ENCODE data around the gene IL1RAP.
A peak's percentile ranks its signal among the peaks of the same experiment; 100 is the strongest.

The IL1RAP gene

DNA sequence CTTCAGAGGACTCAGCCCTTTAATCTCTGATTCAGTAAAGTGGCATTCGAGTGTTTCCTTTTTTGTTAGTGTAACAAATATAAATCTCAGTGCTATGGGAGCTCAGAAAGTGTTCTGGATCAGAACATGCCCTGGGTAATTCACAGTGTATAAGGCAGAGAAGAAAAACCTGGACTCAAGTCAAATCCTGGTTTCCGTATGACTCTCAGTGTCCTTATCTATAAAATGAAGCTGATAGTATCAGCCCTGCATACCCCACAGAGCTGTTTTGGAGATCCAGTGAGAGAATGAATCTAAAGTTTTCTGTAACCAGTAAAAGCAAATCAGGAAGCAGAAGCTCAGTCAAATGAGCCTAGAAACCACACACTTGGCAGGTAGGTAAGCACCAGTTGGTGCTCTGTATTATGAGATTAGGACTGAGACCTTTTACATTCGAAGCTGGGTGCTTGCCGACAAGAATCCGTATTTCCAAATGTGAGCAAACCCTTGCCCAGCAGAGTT lies 67.2 kb downstream of the IL1RAP start:
- no peak for DNase-seq

DNA sequence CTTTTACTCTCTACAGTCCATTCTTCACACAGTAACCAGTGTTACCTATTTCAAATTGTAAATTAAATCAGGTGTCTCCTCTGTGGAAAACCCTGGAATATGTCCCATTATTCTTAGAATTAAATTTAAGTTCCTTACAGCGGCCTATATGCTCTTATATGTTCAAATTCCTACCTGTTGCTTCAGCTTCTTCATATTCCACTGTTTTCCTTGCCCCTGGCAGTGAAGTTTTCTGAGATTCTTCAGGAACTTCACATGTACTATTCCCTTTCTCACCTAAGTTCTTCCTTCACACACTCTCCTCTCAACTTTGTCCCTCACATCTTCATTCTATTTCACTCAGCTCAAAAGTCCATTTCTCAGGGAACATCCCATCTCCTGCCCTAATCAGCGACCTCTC lies 68.8 kb downstream of the IL1RAP start:
- no peak for DNase-seq

DNA sequence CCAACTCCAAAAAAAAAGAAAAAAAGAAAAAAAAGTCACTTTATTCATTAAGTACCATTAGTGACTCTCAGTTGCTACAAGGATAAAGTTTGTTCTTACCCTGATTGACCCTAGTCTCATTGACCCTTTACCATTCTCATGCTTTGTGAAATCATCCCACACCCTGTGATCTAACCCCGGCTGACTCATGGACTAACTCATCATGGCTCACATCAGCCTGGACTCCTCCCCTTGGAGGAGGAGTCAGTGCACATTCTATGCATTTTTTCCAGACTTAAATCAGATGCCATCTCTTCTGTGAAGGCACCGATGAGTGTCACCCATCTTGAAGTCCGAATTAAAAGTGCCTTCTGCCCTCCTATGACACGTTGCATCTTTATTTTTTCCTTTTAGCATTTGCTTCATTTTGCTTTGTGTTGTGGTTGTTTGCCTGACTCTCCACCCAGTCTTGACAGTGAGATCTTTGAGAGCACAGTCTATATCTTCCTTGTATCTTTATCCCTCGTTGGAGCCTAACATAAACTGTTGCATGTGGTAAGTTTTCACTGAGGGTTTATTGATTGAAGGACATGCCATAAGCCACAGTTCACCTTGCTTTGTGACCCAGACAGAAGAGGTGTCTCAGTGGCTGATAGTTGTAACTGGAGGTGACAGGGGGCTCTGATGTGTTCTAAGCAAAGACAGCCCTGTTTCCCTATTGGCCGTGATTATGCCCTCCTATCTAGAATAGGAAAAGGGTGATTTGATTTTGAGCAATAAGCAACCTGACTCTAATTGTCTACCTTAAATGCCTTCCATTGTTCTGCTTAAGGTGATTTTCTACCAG lies 72.1 kb downstream of the IL1RAP start:
- DNase-seq = peak; percentile 52

DNA sequence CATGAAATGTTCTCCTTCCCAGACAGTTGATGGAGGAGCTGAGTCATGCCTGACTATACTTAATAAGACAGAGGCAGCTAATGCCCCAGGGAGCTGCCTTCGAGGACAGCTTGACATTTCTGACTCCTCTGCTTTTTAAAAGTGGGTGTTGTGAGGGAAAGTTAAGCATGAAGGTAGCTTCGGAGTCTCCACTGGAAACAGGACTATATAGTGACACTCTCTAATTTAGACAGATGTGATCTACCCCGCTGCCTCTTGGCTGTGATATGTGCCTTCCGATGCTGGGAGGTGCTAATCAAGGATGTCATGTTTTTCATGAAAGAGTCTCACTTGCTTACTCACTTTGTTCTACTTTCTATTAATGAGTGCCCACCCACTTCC lies 72.7 kb downstream of the IL1RAP start:
- no peak for DNase-seq

DNA sequence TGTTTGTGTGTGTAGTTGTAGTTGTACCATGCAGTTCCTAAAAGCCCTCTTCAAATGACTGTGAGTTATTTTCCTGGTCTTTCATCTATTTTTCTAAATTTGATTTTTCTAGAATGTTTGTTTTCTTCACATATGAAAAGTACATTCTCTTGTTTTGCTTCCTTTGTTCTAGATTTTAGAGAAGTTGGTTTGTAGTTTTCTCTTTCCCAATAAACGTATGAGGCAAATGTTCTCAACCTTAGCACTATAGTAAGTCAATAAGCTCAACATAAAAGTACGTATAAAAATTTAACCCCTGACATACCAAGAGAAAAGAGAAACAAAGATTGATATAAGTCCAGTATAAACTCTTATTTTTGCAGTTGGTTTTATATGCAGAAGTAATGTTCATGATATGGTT lies 74.7 kb downstream of the IL1RAP start:
- no peak for DNase-seq

DNA sequence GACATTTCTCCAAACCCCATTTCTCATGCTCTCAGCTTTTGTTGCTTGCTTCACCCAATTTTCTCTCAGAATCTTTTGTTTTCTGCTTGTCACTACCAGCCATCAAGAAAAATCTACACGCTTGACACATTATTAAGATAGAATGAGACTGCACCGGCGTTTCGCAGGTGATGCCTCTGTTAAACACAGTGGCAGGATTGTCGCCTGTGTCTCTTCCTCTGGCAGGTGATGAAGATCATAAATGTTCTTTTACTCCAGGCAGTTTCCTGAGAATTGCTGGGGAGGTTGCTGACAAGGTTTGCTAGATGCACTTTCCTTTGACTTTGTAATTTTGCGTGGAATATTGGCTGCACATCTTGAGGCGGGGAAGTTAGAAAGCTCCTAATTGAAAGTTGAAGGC lies 75.4 kb downstream of the IL1RAP start:
- DNase-seq = no peak

DNA sequence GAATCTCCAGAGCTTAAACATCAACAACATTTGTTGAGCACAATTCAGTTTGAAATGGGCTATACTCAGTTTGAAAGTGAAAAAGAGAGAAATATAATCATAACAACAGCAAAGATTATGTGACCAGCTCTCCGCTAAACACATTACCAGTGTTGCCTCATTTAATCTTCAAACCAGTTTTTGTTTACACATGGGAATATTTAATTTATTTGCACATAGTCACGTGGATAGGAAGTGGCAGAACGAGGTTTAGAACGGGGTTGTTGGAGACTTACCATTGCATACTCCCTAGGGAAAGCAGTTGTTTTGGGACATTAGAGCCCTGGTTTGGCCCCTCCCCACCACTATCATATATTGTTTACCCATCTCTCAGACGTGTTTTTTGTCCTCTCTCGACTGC lies 77.2 kb downstream of the IL1RAP start:
- DNase-seq = no peak

DNA sequence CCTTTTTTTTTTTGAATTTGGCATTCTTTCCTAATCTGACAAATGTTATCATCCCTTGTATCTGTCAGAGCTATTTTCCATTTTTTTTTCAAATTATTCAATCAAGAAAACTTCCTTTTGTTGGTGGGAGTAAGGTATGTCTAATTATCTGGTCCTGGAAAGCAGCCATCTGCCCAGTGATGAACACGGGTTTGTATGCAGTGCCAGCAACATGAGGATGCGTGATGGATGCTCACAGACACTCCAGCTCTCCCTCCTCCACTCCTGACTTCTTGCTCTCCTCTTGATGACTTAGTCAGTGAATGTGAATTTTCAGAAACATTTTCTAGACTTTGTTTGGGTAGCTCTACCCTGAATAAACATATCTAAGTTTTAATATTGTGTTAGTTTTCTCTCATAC lies 79.2 kb downstream of the IL1RAP start:
- DNase-seq = no peak

DNA sequence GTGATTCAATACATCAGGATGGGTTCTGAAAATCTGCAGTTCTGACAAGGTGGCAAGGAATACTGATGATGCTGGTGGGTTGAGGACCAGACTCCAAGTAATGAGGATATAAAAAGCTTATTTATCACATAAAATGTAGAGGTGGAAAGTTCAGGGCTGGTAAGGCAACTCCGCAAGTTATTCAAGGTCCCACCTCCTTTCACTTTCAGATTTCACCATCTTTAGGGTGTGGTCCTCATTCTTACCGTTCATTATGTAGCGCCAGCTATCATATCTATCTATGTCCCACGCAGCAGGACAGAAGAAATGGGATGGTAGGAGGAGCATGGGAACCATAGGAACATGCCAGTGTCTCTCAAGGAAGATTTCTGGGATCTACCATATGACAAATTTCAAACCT lies 80.3 kb downstream of the IL1RAP start:
- DNase-seq = no peak

DNA sequence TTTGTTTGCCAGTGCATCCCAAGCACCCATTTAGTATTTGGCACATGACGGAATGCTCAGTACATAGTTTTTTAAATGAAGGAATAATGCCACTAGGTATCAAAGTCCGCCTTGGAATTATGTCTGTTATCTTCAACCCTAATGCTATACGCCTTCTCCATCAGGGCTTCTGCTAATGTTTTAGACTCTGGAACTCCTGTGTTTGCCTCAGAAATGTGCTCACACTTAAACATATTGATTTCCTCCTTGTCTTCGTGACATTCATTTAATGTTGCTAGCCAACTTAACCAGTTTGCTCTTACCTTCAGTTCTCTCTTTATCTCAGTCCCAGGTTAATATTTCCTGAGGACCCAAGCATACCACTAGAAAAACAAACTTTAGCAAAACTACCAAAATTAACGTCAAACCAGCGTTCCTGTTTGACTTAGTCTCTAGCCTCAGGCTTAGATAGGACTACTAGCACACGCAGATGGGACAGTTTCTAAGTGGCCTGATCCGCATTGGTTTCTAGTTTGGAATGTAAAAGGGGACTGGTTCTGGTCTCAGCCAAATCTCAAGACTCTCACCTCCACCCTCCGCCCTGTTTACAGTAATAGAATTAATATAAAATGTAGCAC lies 81.4 kb downstream of the IL1RAP start:
- no peak for DNase-seq

DNA sequence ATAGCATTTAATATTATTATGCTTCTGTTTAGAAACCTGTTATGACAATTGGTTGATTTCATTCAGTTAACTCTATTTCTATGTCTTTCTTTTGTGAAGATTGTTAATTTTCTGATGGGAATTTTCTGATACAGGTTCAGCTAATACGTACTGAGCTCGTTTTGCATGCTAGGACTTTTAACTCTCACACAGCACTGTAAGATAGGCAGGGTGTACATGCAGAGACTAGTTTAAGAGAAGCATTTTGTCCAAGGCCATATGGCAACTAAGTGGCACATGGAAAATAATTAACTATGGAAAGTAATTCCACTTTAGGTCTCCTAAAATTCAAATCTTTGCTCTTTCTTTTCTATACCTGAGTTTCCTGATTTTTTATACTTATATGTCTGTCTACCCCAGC lies 81.9 kb downstream of the IL1RAP start:
- DNase-seq = no peak

DNA sequence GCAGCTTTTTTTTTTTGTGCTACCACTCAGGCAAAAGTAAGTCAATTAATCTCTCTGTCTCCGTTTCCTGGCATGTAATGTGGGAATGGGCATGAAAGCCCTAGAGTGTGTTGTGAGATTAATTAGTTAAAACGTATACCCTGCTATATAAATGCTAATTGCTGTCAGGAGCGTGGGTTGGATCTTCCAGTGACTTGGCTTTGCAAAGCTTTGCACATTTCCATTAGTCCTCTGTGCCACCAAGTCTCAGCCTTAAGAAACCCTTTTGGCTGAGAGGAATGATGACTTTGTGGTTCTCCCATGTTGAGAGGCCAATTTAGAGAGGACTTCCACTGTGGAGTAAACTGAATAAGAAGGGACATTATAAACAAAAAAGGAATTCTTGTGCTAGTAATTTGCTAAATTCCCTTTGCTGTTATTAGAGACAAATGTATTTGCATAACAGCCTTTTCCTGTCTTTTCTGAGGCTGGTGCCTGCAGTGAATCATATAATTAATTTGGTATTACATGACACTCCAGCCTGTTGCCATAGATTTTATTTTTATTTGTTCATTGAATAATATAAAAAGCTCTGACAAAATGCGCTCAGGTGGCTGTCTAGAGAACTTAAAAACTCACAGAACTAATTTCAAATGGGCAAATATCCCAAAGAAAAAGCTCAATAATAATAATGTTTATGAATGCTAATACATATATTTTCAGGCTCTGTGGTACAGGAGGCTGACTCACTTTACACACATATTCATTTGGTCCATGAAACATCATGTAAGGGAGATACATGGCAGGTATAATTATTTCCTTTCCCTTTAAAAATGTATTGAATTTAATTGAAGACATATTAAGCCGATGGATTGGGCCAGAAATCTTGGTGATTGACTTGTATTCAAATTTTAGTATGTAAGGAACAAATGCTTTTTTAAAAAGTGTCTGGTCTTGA lies 82.7 kb downstream of the IL1RAP start:
- no peak for DNase-seq

DNA sequence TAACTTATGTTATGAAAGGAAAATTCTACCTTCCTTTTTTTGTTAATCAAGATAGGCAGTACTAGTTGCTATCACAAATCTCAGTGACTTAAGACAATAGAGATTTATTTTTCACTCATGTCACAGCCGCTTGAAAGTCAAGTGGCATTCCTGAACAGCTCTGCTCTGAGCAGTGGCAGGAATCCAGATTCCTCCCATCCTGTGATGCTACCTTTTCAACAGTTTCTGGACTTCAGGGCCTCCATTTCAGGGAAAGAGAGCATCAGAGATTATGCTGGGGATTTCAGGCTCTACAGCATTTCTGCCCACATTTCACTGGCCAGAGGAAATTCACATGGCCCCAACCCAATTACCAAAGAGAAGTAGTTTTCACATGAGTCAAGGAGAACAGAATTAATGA lies 83.4 kb downstream of the IL1RAP start:
- DNase-seq = no peak

DNA sequence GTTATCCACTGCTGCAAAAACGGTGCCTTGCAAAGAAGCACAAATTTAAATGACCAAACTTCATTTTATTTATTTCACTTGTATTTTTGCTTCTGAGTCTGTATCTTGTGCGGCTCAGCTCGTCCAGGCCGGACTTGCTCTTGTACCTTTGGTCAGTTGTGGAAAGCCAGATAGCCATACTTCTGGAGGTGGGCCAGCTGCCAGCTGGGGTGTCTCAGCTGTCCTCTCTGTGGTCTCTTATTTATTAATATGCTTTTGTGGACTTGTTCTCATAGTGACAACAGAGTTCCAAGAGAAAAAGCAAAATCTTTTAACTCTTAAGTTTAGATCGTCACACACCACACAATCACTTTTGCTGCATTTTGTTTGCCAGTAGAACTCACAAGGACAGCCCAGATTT lies 87.7 kb downstream of the IL1RAP start:
- DNase-seq = no peak

DNA sequence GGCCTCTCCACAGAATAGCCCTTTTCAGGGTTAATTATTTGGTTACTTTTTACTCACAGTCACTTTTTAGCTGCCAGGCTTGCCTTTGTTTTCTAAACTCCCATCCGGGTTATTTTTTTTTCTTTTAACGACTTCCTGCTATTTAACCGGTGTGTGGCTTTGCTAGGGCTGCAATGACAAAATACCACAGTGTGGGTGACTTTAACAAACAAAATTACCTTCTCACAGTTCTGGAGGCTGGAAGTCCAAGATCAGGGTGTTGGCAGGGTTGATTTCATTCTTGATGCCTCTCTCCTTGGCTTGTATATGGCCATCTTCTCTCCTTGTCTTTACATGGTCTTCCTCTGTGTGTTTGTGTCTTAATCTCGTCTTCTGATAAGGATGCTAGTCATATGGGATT lies 91.5 kb downstream of the IL1RAP start:
- no peak for DNase-seq

DNA sequence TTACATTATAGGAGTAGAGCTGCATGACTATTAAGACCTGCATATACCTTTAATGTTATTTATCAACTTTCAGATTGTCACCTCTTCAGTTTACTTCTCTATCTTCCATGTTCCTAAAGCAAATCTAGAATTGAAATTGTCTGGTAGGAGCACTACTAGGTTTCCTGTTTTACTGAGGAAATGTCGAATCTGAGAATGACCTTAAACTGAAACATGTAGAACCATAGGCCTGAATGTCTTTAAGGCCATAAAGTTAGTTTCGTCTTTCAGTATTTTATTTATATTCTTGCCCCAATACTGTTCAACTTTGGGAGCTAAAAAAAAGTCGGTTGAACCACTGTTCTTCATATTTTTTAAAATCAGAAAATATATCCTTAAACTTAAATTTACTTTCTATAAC lies 92.7 kb downstream of the IL1RAP start:
- DNase-seq = no peak

DNA sequence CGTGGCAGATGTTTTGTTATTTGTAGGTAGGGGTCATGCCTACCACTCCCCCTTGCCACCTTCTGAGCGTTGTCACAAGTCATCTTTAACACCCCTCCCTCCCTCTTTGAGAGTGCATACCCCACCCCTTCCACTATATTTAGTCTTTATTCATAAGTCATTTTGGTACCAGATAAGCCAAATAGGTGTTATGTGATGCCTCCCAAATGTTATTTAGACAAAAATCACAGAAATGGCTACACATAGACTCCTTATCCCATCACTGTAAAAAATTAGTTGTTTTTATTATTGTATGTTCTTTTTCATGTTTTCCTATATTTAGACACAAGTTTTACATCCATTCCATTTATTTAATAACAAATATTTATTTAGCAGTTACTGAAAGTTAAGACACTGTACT lies 93.1 kb downstream of the IL1RAP start:
- DNase-seq = no peak

DNA sequence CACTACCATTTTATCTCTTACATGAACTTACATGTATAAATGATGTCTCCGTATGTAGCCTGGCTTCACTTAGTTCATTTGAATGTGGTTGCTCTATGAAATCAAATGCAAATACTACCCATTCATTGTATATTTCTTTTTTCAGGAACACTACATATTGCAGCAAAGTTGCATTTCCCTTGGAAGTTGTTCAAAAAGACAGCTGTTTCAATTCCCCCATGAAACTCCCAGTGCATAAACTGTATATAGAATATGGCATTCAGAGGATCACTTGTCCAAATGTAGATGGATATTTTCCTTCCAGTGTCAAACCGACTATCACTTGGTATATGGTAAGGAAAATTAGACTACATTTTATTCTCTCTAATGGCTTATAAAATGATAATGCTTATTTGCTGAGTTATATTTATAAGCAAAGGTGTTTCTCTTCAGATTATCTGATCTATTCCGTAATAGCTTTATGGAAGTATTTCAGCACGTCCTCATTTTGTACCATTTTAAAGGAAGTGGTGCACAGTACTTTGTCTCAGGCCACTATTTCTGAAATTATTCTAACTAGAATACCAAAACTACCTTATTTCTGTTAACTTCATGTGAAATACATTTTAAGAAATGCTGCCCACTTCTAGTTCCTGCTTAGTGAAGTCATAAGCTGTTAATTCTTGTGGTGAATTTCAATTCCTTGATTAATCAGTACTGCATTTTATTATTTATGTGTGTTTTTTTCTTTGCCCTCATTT lies 95.1 kb downstream of the IL1RAP start:
- DNase-seq = no peak

DNA sequence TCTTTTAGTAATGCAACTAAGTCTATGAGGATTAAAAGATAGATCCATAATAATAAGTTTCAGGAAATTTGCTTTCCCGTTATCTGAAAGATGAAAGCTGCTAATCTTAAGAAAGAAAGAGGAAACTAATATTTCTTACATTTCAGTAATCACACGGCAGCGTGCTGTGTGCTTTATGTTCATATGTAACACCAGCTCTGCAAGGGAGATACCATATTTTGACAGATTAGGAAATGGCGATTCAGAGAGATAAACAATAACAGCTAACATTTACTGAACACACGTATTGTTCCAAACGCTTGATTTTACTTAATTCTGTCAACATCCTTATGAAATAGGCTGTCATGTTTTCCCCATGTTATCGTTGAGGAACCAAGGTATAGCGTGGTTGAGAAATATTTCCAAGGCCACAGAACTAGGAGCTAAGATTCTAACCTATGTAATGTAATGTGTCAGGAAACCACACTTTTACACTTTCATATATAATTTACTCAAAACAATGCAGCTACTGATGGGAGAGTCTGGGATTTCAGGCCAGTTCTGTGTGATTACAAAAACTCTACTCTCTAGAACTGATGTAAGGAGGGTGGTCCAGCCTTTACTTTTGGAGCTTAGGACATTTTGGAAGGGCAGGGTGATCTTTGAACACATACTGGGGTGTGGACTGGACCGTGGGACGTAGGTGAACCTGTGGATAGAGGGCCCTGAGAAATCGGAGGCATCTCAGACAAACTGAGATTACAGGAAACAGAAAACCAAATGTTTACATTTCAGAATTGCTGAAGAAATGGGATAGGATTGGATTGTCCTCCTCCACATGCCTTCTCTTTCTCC lies 100.6 kb downstream of the IL1RAP start:
- DNase-seq = no peak

DNA sequence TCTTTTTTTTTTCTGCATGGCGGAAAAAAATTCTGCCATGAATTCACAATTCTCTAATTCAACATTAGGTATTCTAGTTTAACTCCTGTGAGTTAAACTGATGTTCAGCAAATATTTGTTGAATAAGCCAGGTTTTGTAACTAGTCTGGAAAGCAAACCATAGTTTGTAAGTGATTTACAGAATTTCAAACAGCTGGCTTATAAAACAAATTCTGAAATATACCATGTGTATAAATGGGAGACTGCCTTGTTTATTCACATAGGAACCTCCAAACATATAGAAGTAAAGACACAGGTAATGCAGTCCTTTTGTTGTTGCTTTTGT lies 101.1 kb downstream of the IL1RAP start:
- no peak for DNase-seq

DNA sequence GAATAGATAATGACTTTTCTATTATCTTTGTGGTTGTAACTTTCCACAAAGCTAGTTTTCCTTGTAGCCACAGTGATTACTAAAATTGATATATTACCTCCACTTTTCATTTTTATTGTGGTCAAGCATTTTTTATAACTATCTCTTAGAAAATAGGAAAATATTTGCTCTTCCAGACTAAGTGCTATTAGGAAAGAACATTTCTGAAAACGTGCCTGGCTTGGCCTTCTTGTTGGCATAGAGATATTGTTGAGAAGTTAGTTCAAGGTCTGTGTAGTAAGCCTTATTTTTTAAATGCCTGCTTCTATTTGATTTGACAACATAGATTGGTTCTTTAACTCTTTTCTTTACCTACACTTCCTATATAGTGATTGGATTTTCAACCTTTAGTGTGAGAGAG lies 101.7 kb downstream of the IL1RAP start:
- DNase-seq = no peak

DNA sequence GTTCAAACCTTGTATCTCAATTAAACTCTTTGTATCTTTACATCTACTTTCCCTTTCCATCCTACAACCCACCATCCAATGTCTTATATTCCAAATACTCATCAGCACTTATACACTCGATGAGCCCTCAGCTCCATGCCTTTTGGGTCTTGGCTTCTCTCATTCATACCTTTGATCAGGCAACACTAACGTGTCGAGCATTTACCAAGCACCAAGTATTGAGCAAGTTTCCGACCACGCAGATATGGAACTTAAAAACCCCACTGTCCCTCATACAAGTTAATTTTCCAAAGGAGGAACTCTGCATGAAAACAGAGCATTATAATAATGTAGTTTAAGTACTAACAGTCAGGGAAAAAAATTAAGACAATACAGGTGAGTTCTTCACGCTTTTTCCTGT lies 102.8 kb downstream of the IL1RAP start:
- DNase-seq = no peak
